Stimulated activated CD4-positive, alpha-beta T cell treated with anti-CD3 and anti-CD28 coated beads, Interleukin-12 subunit alpha, Interleukin-12 subunit beta, amount 100 ng/mL, for 24 hours (primary cell): ENCODE results near the gene ZXDC.

Experiments used
- DNase-seq, 2 experiments: peaks; one replicate each; pipeline ENCODE4 v3.0.0-alpha.2; 2020; ENCODE audit warnings: low read depth in 2 of 2

Gene ZXDC

DNA sequence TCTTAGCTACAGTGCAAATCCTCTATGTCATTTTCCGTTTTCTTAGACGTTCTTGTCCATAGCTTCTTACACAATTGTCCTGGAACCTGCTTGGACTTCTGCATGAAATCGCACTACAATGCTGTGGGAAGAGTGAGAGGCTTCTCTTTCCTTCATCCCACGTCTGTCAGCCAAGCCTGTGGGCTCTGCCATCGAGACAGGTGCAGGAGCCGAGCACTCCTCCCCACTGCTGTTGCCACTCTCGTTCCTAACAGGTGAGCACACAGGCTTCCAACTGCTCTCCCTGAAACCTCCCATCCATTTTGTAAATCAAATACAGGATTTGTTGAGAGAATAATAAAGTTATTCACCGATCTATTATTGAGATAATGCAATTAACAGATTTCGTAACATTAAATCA, 23.5 kb downstream of the ZXDC start:
- no peak for DNase-seq

- no peak for DNase-seq
These were observed 24.2 kb downstream of the ZXDC start for GRCh38 chr3:126451511-126451910.

DNA sequence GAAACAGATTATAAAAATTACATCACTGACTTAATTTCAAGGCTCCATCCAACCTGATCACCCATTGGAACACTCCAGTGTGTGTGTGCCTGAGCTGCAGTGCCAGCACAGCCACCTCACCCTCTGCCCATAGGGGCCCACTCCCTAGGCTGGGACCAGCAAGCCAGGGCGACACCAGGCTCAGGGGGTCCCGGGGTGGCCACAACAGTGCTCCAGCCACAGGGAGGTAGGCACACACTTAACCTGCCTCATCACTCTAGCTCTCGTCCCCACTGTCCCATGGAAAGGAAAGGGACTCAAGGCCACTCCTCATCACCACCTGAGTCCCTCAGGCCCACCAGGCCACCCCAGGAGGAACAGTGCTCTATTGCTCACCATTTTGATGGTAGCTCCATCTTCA, 24.9 kb downstream of the ZXDC start:
- no peak for DNase-seq

- no peak for DNase-seq
These were observed 25.5 kb downstream of the ZXDC start for GRCh38 chr3:126450219-126450618.

GRCh38 chr3:126449621-126450051, 26.1 kb downstream of the ZXDC start:
- DNase-seq: no peak

GRCh38 chr3:126448893-126449180, 26.9 kb downstream of the ZXDC start:
- DNase-seq: no peak

DNA sequence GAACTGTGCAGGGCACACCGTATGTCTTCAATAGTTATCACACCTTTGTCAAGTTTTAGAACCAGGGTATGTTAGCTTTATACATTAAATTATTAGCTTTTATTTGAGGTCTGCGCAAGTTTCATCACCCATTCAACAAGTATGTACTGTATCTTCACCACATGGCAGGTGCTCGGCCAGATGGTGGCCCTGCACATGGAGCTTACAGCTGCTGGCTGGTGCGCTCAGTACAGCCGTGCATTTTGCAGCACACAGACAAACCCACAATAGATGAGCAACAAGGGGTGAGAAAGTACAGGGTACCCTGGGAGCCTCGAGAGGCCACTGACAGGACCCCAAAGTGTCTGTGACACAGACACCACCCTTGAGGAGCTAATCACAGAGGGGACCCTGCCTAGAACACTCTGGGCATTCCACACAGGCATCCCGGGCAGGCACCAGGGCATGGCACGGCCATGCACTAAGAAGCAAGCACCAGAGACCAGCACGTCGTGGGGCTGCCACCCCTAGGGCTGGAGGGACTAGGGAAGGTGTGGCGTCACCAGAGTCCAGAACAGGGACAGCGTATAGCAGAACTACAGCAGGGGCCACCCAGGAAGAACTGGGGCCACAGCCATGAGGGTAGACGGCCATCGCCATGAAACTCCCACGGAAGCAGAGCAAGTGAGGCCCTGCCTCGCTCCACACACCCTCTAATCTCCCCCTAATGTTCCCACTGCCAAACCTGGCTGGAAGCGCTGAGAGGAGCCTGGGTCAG, 27.4 kb downstream of the ZXDC start:
- no peak for DNase-seq

GRCh38 chr3:126447456-126448106, 28.1 kb downstream of the ZXDC start:
- no peak for DNase-seq

DNA sequence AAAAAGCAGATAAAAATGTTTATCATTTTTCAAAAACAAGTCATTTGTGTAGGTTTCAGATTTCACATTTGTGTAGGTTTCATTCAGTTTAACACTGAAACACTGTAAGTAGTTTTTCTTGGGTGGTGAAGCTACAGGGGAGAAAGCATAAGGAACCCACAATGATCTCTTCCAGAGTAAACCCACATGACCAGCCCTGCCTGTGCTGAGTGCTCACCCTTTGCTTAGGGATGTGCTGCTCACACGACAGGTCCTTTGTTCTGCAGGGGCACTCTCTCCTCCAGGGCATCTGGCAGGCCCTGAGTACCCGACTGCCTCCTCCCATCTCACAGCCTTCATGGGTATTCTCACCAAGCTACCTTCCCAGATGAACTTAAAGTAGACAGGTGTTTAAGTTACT, 28.9 kb downstream of the ZXDC start:
- no peak for DNase-seq

DNA sequence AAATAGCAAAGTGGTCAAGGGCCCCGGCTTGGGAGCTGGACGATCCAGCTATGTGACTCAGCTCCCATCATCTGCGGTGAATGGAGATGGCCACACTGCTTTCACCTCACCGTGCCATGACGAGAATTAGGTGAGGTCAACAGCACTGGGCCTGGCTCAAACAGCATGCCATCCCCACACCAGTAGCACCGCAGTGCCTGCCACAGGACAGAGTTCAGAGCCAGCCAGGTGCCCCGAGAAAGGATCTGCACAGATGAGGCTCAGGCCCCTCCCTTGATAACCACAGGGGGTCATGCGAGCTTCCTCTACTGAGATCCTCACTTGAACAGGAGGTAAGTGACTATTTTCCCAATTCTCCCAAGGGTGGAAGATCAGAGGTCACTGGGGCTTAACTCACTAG, 29.4 kb downstream of the ZXDC start:
- DNase-seq: no peak

- no peak for DNase-seq
These were observed 30.2 kb downstream of the ZXDC start for GRCh38 chr3:126445506-126445905.

GRCh38 chr3:126442856-126443242, 32.8 kb downstream of the ZXDC start:
- DNase-seq: no peak

GRCh38 chr3:126442094-126442855, 33.4 kb downstream of the ZXDC start:
- no peak for DNase-seq

DNA sequence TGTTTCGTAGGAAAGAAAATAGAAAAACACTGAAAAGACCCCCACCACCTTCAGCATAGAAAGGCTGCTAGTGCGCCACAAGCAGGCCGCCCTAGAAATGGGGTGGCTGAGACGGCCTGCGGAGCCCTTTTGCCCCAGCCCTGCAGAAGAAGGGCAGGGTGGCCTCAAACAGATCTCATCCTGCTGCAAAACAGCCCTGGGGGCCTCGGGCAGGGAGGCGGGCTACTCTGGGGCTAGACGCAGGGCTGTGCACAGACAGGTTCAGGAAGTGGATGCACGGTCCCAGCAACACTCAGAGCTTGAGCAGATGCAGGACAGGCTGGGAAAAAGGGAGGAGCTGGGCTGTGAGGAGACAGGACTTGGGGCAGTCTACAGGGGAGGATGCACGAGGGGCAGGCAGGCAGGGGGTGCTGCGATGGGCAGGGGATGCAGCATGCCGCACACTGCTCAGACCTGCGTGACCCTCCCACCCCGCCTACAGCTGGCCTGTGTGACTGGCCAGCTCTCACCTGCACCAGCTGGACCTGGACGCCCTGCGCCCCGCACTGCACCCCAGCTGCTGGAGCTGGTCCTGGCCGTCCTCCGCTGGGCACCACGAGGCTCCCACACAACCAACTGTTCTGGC, 34.3 kb downstream of the ZXDC start:
- DNase-seq: no peak

DNA sequence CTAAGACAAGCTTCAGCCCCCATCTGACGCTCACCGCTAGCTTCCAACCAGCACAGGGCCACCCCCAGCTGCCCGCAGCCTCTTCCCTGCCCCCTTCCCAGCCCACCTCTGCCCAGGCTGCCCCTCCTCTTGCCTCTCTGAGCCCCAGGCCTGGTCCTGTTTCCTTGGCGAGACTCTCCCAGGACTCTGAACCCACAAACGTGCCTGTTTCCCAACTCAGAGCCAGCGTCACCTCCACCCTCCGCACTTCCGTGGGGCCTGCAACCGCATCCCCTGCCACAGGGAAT, 35.0 kb downstream of the ZXDC start:
- DNase-seq: no peak

GRCh38 chr3:126439968-126440708, 35.6 kb downstream of the ZXDC start:
- no peak for DNase-seq

DNA sequence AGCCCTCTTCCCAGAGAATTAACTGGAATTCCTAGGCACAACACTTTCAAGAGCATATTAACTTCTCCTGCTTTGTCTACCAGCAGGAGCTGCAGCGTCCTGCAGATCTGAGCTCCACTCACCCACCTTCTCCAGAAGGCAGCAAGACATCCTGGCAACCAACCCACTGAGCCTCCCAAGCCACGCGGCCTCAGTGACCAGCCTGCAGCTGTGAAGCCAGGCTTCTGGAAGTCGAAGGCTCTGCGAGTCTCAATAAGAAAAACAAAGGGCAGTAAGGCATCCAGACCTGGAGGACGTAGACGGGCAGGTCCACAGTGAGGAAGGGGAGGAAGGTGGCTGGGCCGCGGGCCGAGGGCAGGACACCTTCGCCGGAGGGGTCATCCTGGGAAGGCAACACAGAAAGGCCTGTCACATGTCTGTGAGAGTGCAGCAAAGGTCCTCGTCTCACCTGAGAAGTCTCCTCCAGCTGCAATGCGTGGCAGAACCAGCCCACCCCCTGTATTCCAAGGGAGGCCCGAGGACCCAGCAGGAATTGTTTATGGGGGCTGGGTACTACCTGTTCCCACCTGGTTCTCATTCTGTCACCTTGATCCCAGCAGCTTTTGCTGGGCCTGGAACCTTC, 36.2 kb downstream of the ZXDC start:
- DNase-seq: no peak

GRCh38 chr3:126438746-126439145, 36.9 kb downstream of the ZXDC start:
- DNase-seq: no peak

GRCh38 chr3:126438186-126438585, 37.5 kb downstream of the ZXDC start:
- DNase-seq: no peak

DNA sequence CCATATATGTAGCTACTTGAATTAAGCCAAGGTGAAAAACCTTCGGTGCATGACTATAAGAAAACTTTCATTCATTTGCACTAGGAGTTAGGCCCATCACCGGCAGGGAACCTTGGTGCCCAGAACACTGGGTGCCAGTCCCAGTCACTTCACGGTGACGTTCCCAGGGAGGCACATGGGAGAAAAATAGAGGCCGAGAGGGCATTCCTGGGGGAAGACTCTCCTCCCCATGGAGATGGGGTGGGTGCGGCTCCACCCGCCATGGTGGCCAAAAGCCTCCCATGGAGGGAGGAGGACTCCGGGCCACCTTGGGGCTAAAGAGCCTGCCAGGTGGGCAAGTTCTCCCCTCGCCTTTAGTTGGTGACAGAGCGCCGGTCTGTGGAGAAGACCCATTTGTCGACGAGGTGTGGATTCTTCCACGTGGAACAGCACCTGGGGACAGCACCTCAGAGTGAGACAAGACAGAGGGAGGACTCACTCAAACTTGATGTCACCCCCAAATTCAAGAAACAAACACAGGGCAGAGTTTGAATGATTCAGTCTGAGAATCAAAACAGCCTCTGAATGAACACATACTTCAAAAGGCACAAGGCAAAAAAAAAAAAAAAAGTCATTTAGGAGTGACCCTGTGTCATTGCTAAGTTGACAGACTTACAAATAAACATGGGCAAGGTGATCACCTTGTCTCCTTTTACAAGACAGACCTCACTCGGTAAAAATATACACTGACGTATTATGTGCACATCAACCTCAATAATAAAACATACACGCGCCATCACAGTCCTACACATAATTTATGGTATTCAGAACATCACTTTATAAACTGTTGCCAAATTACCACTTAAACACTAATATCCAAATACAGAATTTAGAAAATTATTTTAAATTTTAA, 38.6 kb downstream of the ZXDC start:
- DNase-seq: no peak
